NCI-H1092 (cell line): ENCODE data around the gene TCF7L1.

Experiments used
- DNase-seq: peaks from one replicate; lab custom pipeline; 2025; lab: John Stamatoyannopoulos, UW

Gene TCF7L1

GRCh38 chr2:85255456-85255812 lies 122.2 kb downstream of the TCF7L1 start:
- peak; percentile 51 for DNase-seq

- no peak for DNase-seq
Observed at GRCh38 chr2:85255813-85256594, 122.8 kb downstream of the TCF7L1 start.

- no peak for DNase-seq
Observed at GRCh38 chr2:85257359-85257969, 124.3 kb downstream of the TCF7L1 start.

GRCh38 chr2:85257970-85258605 lies 124.9 kb downstream of the TCF7L1 start:
- no peak for DNase-seq

- no peak for DNase-seq
Observed at GRCh38 chr2:85259101-85259590, 126.0 kb downstream of the TCF7L1 start.

GRCh38 chr2:85259879-85260278 lies 126.7 kb downstream of the TCF7L1 start:
- no peak for DNase-seq

- DNase-seq: no peak
Observed at GRCh38 chr2:85263591-85263990, 130.4 kb downstream of the TCF7L1 start.

GRCh38 chr2:85264471-85264870 lies 131.3 kb downstream of the TCF7L1 start:
- DNase-seq: no peak

GRCh38 chr2:85265304-85265703 lies 132.1 kb downstream of the TCF7L1 start:
- DNase-seq: no peak

GRCh38 chr2:85266146-85267041 lies 133.2 kb downstream of the TCF7L1 start:
- no peak for DNase-seq

- DNase-seq: peak; percentile 68
Observed at GRCh38 chr2:85269959-85270358, 136.8 kb downstream of the TCF7L1 start.

GRCh38 chr2:85272357-85272756 lies 139.2 kb downstream of the TCF7L1 start:
- no peak for DNase-seq

GRCh38 chr2:85273738-85274731 lies 140.8 kb downstream of the TCF7L1 start:
- no peak for DNase-seq

GRCh38 chr2:85275984-85276540 lies 142.9 kb downstream of the TCF7L1 start:
- DNase-seq: no peak

GRCh38 chr2:85276571-85277118 lies 143.5 kb downstream of the TCF7L1 start:
- no peak for DNase-seq

GRCh38 chr2:85277416-85278158 lies 144.4 kb downstream of the TCF7L1 start:
- DNase-seq: no peak

GRCh38 chr2:85278361-85278760 lies 145.2 kb downstream of the TCF7L1 start:
- no peak for DNase-seq

- DNase-seq: no peak
Observed at GRCh38 chr2:85281553-85281952, 148.4 kb downstream of the TCF7L1 start.

- no peak for DNase-seq
Observed at GRCh38 chr2:85282914-85283313, 149.7 kb downstream of the TCF7L1 start.
